GM06990 (cell line): ENCODE results near the gene R3HDM2.
A peak's percentile ranks its signal among the peaks of the same experiment; 100 is the strongest.

ENCODE experiments used
- DNase-seq: peaks from one replicate; pipeline ENCODE4 v3.0.0-alpha.2; 2011; ENCODE audit not compliant: insufficient read length; ENCODE audit errors: extremely low read depth
- H3K27me3 ChIP-seq: replicated peaks from 2 replicates; pipeline ENCODE4 v1.6.0; 2011; ENCODE audit warnings: low read length; ENCODE audit not compliant: control insufficient read depth, insufficient read depth
- H3K36me3 ChIP-seq: 2 replicates; pipeline ENCODE4 v1.5.1; 2011; ENCODE audit warnings: low read length; ENCODE audit not compliant: control insufficient read depth, insufficient read depth
- H3K4me3 ChIP-seq: replicated peaks from 2 replicates; pipeline ENCODE4 v1.5.1; 2011; ENCODE audit warnings: low read depth, mild to moderate bottlenecking, control low read depth, low read length
- CTCF ChIP-seq: IDR thresholded peaks from 2 replicates; pipeline ENCODE4 v1.5.1; 2011; ENCODE audit warnings: low read length, control low read depth, mild to moderate bottlenecking, inconsistent platforms; ENCODE audit not compliant: insufficient read depth, poor library complexity, severe bottlenecking

Gene R3HDM2

GRCh38 chr12:57234571-57235016 is 196.2 kb downstream of the R3HDM2 start:
- DNase-seq: no peak
- H3K36me3 ChIP-seq: peaks cover 31% of the 10 kb centered on the region
- no peak overlapping the region for H3K4me3 ChIP-seq
- H3K27me3 ChIP-seq: no peaks in the 10 kb centered on the region; the same call in 1 of the 2 replicates
- TF ChIP-seq CTCF: no peak

GRCh38 chr12:57234233-57234570 is 196.6 kb downstream of the R3HDM2 start:
- no peak for DNase-seq
- H3K27me3 ChIP-seq: no peaks in the 10 kb centered on the region; the same call in 1 of the 2 replicates
- peaks cover 31% of the 10 kb centered on the region for H3K36me3 ChIP-seq
- no peak overlapping the region for H3K4me3 ChIP-seq
- TF ChIP-seq CTCF: no peak

GRCh38 chr12:57233357-57234232 is 197.2 kb downstream of the R3HDM2 start:
- DNase-seq: no peak
- Histone ChIP-seq H3K4me3 (no peak overlapping the region), H3K27me3 (no peaks in the 10 kb centered on the region; the same call in 1 of the 2 replicates), H3K36me3 (peaks cover 31% of the 10 kb centered on the region)
- TF ChIP-seq CTCF: no peak

GRCh38 chr12:57232156-57232756 is 198.6 kb downstream of the R3HDM2 start:
- Histone ChIP-seq H3K4me3 (no peak overlapping the region), H3K36me3 (peaks cover 31% of the 10 kb centered on the region), H3K27me3 (no peaks in the 10 kb centered on the region; the same call in 1 of the 2 replicates)
- no peak for DNase-seq
- no peak for TF ChIP-seq CTCF

GRCh38 chr12:57231276-57232021 is 199.4 kb downstream of the R3HDM2 start:
- H3K27me3 ChIP-seq: peaks cover 1% of the 10 kb centered on the region; the same call in 1 of the 2 replicates
- H3K4me3 ChIP-seq: peak overlapping the region; percentile 81
- TF ChIP-seq CTCF: no peak
- H3K36me3 ChIP-seq: peaks cover 31% of the 10 kb centered on the region
- no peak for DNase-seq
